Activated effector memory CD4-positive, alpha-beta T cell treated with anti-CD3 and anti-CD28 coated beads, Interleukin-2, amount 50 U/mL, for 16 hours (primary cell): Measurements from ENCODE around the gene TMEM175.
A peak's percentile ranks its signal among the peaks of the same experiment; 100 is the strongest.

Source experiments
- DNase-seq: peaks from one replicate; pipeline ENCODE4 v3.0.0-alpha.2; 2020

The TMEM175 gene

GRCh38 chr4:948101-948935 is 16.1 kb downstream of the TMEM175 start:
- peak; percentile 55 for DNase-seq

DNA sequence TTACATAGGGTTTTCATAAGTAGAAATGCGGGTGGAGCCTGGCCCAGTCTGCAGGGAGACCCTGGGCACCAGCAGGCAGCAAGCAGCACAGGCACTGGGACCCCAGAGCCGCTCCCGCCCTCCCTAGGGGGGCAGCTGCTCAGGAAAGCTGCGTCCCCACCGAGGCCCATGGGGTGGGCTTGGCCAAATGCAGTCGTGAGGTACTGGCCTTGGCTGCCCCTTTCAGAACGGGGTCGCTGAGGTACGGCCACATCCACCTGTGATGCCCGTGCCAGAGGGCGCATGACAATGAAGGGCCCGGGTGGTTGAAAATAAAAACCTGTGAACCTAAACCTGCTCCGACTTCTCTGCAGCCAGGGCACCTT is 16.7 kb downstream of the TMEM175 start:
- DNase-seq: peak; percentile 58

DNA sequence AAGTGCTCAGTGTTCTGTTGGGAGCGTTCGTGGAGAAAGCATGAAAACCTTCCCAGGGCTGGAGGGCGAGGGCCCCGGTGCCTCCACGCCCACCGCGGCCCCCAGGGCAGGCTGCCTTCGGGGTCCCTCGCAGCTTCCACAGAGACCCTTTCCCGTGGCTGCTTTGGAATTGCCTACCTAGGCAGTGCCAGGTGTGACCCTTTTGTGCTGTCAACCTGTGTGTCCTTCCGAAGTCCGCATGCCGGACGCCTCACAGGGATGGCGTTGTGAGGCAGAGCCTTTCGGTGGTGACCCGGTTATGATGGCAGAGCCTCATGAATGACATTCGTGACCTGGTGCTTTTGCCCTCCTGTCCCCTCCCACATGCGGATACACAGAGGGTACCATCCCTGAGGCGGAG is 17.4 kb downstream of the TMEM175 start:
- peak; percentile 44 for DNase-seq

- DNase-seq: peak; percentile 46
Observed at GRCh38 chr4:950136-951020, 18.1 kb downstream of the TMEM175 start.

GRCh38 chr4:951186-951585 is 18.9 kb downstream of the TMEM175 start:
- DNase-seq: peak; percentile 28

DNA sequence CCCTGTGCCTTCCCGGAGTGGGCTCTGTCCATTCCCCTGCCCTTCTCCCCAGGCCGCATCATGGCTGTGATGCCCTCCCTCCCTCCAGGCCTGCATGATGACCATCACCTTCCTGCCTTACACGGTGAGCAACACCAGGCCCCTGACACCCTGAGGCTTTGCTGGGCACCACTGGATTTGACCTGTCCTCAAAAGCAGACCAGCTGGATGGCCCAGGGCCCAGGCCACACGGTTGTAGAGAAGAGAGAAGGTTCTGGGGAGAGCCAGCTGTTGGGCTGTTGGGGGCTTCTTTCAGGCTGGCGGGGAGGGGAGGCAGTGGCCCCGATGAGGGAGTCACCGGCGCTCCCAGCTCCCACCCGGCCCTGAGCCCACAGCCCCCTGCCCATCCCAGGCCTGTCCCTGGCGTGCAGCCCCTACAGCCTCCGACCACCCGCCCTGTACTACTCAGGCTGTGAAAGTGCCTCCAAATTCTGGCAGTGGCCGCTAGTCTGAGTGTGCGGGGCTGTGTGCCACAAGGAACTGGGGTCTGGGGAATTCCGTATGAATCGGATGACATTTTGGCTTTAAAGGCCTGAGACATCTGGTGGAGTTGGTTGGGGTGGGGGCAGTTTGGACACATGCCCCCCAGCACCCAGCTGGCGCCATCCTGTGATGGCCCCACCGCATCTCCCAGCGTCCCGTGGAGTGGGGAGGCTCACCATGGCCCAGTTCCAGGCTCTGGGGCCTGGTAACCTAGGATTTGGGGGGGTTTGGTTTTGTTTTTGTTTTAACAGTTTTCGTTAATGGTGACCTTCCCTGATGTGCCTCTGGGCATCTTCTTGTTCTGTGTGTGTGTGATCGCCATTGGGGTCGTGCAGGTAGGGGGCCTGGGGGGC is 19.6 kb downstream of the TMEM175 start:
- peak; percentile 60 for DNase-seq

- peak; percentile 57 for DNase-seq
Observed at GRCh38 chr4:952881-953573, 20.8 kb downstream of the TMEM175 start.

DNA sequence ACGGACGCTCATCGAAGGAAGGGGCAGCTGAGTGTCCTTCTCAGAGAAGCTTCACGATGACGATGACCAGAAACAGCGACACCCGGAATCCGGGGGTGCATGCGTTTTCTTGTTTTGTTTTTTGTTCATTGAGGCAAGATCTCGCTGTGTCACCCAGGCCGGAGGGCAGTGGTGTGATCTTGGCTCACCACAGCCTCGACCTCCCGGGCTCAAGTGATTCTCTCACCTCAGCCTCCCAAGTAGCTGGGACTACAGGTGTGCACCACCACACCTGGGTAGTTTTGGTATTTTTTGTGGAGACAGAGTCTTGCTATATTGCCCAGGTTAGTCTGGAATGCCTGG is 21.3 kb downstream of the TMEM175 start:
- DNase-seq: peak; percentile 54

DNA sequence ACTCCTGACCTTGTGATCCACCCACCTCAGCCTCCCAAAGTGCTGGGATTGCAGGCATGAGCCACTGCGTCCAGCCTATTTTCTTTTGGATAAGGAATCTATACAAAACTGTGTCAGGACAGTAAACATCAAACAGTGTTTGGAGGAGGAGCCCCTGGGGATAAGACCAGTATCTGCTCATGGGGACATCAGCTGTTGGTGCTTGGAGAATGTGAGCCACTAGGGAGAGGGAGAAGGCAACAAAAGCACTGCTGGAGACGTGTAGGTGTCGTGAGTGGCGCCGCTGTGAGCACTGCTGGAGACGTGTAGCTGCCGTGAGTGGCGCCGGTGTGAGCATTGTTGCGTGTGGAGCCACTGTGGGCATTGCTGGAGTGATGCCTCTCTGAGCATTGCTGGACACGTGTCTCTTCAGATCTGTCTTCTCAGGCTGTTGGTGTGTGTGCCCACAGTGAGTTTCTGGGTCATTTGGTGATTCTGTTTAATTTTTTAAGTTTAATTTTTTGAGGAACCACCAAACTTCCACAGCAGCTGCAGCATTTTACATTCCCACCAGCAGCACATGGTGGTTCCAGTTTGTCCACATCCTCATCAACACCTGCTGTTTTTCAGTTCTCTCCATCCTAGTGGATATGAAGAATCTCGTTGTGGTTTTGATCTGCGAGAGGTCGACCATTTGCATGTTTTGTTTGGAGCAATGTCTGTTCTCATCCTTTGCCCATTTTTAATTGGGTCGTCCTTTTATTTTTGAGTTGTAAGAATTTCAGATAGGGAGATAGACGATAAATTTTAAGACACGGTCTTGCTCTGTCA is 22.2 kb downstream of the TMEM175 start:
- peak; percentile 41 for DNase-seq

GRCh38 chr4:955161-955921 is 23.1 kb downstream of the TMEM175 start:
- peak; percentile 53 for DNase-seq

DNA sequence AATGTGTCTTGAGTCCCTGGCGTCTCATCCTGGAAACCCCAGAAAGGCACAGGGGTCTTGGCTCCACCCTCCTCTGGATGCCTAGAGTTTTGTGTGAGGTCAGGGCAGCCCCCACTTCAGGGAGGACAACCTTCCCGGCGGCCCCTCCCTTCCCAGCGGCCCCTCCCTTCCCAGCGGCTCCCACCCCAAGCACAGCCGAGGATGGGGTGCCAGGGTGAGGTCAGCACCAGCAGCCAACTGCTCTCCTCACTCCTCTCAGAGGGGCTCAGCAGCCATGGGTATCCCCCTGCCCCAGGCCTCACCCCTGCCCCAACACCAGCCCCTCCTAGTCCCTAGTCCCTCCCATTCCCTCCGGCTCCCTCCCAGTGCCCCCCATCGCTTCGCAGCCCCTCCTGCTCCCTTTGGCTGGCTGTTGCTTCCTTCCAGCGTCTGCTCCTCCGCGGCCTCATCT is 23.7 kb downstream of the TMEM175 start:
- peak; percentile 42 for DNase-seq

DNA sequence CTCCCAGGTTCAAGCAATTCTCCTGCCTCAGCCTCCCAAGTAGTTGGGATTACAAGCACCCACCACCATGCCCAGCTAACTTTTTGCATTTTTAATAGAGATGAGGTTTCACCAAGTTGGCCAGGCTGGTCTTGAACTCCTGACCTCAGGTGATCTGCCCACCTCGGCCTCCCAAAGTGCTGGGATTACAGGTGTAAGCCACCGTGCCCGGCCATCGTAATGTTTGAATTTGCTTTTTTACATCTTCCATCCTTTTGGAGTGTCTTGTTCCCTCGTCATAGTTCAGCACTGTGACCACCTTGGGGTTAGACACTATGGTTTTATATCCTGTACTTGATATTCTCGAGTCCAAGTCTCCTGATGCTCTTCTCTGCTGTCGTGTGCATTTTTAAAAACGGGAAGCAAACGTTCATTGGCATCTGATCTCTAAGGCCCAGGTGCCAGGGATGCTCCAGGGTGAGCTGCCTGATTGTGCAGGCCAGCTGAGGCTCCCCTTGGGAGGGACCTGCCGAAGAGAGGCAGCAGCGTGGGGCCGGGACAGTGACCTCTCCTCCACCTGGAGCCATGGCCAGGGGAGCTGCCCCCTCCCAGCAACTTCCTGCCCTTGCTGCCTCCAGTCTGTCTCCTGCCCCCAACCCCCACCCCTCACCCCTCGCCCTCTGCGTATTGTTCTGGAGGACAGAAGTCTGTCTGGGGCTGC is 24.4 kb downstream of the TMEM175 start:
- peak; percentile 25 for DNase-seq

DNA sequence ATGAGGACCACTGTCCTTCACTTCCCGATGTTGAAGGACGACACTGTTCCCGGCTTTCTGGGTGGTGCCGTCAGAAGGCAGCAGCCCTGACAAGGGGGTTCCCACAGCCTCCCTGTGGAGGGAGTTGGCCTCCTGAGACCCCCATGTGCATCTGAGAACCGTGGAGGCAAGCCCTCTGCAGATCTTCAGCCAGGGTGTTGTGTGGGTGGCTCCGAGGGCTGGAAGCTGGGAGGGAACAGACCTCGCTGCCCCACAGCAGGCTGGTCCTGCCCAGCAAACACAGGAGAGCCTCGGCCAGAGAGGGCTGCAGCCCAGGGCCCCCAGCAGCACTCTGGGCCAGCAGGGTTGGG is 24.9 kb downstream of the TMEM175 start:
- DNase-seq: peak; percentile 50

DNA sequence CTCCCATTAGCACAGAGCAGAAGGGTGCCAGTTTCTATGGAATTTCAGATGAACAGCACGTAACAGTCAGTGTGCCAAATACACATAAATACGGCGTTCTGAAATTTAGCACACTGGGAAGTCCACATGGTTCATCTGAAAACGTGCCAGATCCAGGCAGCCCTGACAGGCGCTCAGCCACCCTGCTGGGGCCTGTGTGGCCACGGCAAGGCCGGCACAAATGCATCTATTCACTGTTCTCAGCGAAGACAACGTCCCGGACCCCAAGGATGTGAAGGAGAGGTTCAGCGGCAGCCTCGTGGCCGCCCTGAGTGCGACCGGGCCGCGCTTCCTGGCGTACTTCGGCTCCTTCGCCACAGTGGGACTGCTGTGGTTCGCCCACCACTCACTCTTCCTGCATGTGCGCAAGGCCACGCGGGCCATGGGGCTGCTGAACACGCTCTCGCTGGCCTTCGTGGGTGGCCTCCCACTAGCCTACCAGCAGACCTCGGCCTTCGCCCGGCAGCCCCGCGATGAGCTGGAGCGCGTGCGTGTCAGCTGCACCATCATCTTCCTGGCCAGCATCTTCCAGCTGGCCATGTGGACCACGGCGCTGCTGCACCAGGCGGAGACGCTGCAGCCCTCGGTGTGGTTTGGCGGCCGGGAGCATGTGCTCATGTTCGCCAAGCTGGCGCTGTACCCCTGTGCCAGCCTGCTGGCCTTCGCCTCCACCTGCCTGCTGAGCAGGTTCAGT is 25.5 kb downstream of the TMEM175 start:
- DNase-seq: peak; percentile 52

DNA sequence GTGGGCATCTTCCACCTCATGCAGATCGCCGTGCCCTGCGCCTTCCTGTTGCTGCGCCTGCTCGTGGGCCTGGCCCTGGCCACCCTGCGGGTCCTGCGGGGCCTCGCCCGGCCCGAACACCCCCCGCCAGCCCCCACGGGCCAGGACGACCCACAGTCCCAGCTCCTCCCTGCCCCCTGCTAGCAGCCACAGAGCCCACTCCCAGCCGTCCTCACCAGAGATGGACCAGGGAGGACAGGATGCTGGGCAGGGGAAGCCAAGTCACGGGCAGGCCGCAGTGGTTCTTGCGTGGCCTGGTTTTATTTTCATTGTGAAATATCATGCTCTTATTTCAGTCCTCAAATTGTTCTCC is 26.0 kb downstream of the TMEM175 start:
- DNase-seq: peak; percentile 50

DNA sequence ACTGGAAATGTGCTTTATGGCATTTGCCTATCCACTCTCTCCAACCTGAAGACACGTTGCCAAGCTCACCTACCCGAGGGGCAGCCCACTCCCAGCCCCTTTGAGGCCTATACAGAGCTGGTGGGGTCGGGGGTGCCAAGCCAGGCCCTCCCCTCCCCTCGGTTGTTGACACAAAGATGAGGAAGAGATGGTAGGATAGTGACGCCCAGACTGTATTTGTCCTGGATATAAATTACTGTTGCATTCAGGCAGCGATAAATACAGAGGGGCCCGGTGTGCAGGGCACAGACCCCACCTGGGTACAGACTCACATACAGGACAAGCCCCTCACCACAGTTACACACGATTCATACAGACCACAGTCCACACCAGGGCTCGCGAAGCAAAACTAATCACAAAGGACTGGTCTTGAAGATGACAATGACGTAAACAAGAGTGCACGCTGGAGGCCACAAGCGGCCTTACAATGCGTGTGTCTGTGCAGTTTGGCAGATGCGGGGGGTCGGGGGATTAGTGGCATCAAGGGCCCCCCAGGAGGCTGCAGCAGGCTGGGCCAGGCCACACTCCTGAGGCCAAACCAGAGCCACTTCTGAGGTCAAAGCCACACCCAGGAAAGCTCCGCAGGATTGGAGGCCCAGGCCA is 26.6 kb downstream of the TMEM175 start:
- peak; percentile 56 for DNase-seq

GRCh38 chr4:959338-960139 is 27.3 kb downstream of the TMEM175 start:
- peak; percentile 54 for DNase-seq

- DNase-seq: peak; percentile 51
Observed at GRCh38 chr4:960140-960635, 27.9 kb downstream of the TMEM175 start.
